GM23248 (cell line): ENCODE measurements around the gene RAB8B. TPM values are rescaled to one million over a fixed set of nuclear protein-coding genes. Genes with fewer than 3 reads are reported as not detected.
A peak's percentile ranks its signal among the peaks of the same experiment; 100 is the strongest.

Experiments used
- DNase-seq: peaks from one replicate; pipeline ENCODE4 v3.0.0-alpha.2; 2015
- H2AFZ ChIP-seq: fragments of 200-600 bp; sonication (generic); 2 replicates; pipeline ENCODE4 v1.6.1; 2016; ENCODE audit warnings: antibody characterized with exemption
- H3F3A ChIP-seq: fragments of 200-600 bp; sonication (generic); 2 replicates; pipeline ENCODE4 v1.6.1; 2016; ENCODE audit warnings: mild to moderate bottlenecking, antibody characterized with exemption, mixed run types; ENCODE audit not compliant: insufficient read depth
- H3K27ac ChIP-seq: fragments of 200-600 bp; sonication (generic); 2 replicates; pipeline ENCODE4 v1.5.1; 2016; ENCODE audit warnings: mild to moderate bottlenecking
- H3K27me3 ChIP-seq: fragments of 200-600 bp; sonication (generic); replicated peaks from 2 replicates; pipeline ENCODE4 v1.6.1; 2016; ENCODE audit warnings: mild to moderate bottlenecking; ENCODE audit not compliant: insufficient read depth
- H3K36me3 ChIP-seq: fragments of 200-600 bp; sonication (generic); 2 replicates; pipeline ENCODE4 v1.6.1; 2016; ENCODE audit warnings: low read depth, mild to moderate bottlenecking
- H3K4me1 ChIP-seq: fragments of 200-600 bp; sonication (generic); 2 replicates; pipeline ENCODE4 v1.6.1; 2016; ENCODE audit warnings: mild to moderate bottlenecking; ENCODE audit not compliant: insufficient read depth
- H3K4me2 ChIP-seq: fragments of 200-600 bp; sonication (generic); one replicate; pipeline ENCODE4 v1.6.1; 2016; ENCODE audit warnings: mild to moderate bottlenecking; ENCODE audit not compliant: unreplicated experiment
- H3K4me3 ChIP-seq: fragments of 200-600 bp; sonication (generic); 2 replicates; pipeline ENCODE4 v1.5.1; 2016; ENCODE audit warnings: mild to moderate bottlenecking
- H3K79me2 ChIP-seq: fragments of 200-600 bp; sonication (generic); 2 replicates; pipeline ENCODE4 v1.6.1; 2016; ENCODE audit warnings: mild to moderate bottlenecking; ENCODE audit not compliant: insufficient read depth
- H3K9ac ChIP-seq: fragments of 200-600 bp; sonication (generic); 2 replicates; pipeline ENCODE4 v1.6.1; 2016; ENCODE audit warnings: mild to moderate bottlenecking
- H3K9me2 ChIP-seq: fragments of 200-600 bp; sonication (generic); 2 replicates; pipeline ENCODE4 v1.6.1; 2016; ENCODE audit warnings: mixed run types, mild to moderate bottlenecking, moderate library complexity; ENCODE audit not compliant: insufficient read depth
- H3K9me3 ChIP-seq: fragments of 200-600 bp; sonication (generic); one replicate; pipeline ENCODE4 v1.6.1; 2017; ENCODE audit warnings: low read depth
- H4K20me1 ChIP-seq: fragments of 200-600 bp; sonication (generic); 2 replicates; pipeline ENCODE4 v1.6.0; 2016; ENCODE audit not compliant: insufficient read depth
- EZH2 ChIP-seq: fragments of 200-600 bp; sonication (generic); IDR thresholded peaks from 2 replicates; pipeline ENCODE4 v1.6.1; 2018; ENCODE audit warnings: antibody characterized with exemption, mild to moderate bottlenecking; ENCODE audit not compliant: insufficient read depth, poor library complexity, severe bottlenecking
- EZH2phosphoT487 ChIP-seq: fragments of 200-600 bp; sonication (generic); IDR thresholded peaks from 2 replicates; pipeline ENCODE4 v1.6.1; 2018; ENCODE audit warnings: antibody characterized with exemption, moderate library complexity, mild to moderate bottlenecking, low read depth; ENCODE audit not compliant: insufficient read depth
- WGBS, 2 experiments: methylation state at CpG; one replicate each; pipeline ENCODE4 v1.1.6; 2015 to 2017; ENCODE audit warnings: low lambda C conversion rate in 2 of 2, low coverage in 1 of 2; ENCODE audit errors: missing lambda C conversion rate in 2 of 2; 5-methylcytosine and 5-hydroxymethylcytosine counted together
- in situ Hi-C: fragments of 300-500 bp; cut with MboI; formaldehyde crosslinking; loops from 2 replicates; pipeline ENCODE4 v1.15.0; 2020
- polyA plus RNA-seq: library from polyadenylated mRNA; unstranded; fragments of >200 nt; fragmentation: Nextera tagmentation; extraction: Ambion mirVana; gene quantifications from 2 replicates; pipeline ENCODE4 v1.2.1, GENCODE V29; 2016
- total RNA-seq: library from RNA; depleted of rRNA; stranded (reverse); fragments of >200 nt; shearing (Covaris generic); gene quantifications from 2 replicates; pipeline ENCODE4 v1.2.3, GENCODE V29; 2014

The RAB8B gene
- total and polyA plus RNA-seq, 2 experiments from 2014 or later = 43.6 to 54.3 TPM

- Histone ChIP-seq H3K27ac (no peak overlapping the region), H3F3A (peaks cover 28% of the 10 kb centered on the region), H3K79me2 (no peaks in the 10 kb centered on the region), H3K27me3 (no peaks in the 10 kb centered on the region), H3K9me3 (no peaks in the 10 kb centered on the region), H3K9me2 (no peaks in the 10 kb centered on the region), H2AFZ (no peak overlapping the region), H3K4me3 (no peak overlapping the region), H4K20me1 (no peaks in the 10 kb centered on the region), H3K4me1 (peaks cover 25% of the 10 kb centered on the region), H3K9ac (no peak overlapping the region), H3K4me2 (no peak overlapping the region), H3K36me3 (no peaks in the 10 kb centered on the region)
- in situ Hi-C loops = no loop called here
- DNase-seq = peak; percentile 38
- no peak for TF ChIP-seq EZH2phosphoT487
- no peak for TF ChIP-seq EZH2
- WGBS, 2 experiments = 92 to 95% methylated on average over 2 of the region's 2 CpGs
These were observed 7.8 kb upstream of the RAB8B start for GRCh38 chr15:63181648-63182047.

GRCh38 chr15:63185206-63185605 lies 4.2 kb upstream of the RAB8B start:
- Histone ChIP-seq H3K9ac (no peak overlapping the region), H3K9me3 (no peaks in the 10 kb centered on the region), H4K20me1 (no peaks in the 10 kb centered on the region), H3K4me1 (peaks cover 22% of the 10 kb centered on the region), H3K9me2 (no peaks in the 10 kb centered on the region), H3K36me3 (no peaks in the 10 kb centered on the region), H3F3A (peaks cover 27% of the 10 kb centered on the region), H2AFZ (no peak overlapping the region), H3K27me3 (no peaks in the 10 kb centered on the region), H3K4me3 (no peak overlapping the region), H3K27ac (no peak overlapping the region), H3K4me2 (no peak overlapping the region), H3K79me2 (peaks cover 8% of the 10 kb centered on the region)
- 64 to 73% methylated on average over 2 of the region's 2 CpGs for WGBS, 2 experiments
- TF ChIP-seq EZH2 (no peak), EZH2phosphoT487 (no peak)
- in situ Hi-C loops = no loop called here
- DNase-seq = no peak

- in situ Hi-C loops = no loop called here
- 33 to 45% methylated on average over 2 of the region's 2 CpGs for WGBS, 2 experiments
- H3K79me2 ChIP-seq = peaks cover 16% of the 10 kb centered on the region
- no peaks in the 10 kb centered on the region for H3K27me3 ChIP-seq
- H3K9me2 ChIP-seq = no peaks in the 10 kb centered on the region
- peak overlapping the region; percentile 37 for H3K27ac ChIP-seq
- H3K9me3 ChIP-seq = no peaks in the 10 kb centered on the region
- peaks cover 26% of the 10 kb centered on the region for H3K4me1 ChIP-seq
- TF ChIP-seq EZH2phosphoT487 (no peak), EZH2 (no peak)
- H3K4me2 ChIP-seq = peak overlapping the region; percentile 1
- H2AFZ ChIP-seq = peak overlapping the region; percentile 57
- H3K4me3 ChIP-seq = no peak overlapping the region
- no peaks in the 10 kb centered on the region for H4K20me1 ChIP-seq
- no peak overlapping the region for H3K9ac ChIP-seq
- no peaks in the 10 kb centered on the region for H3K36me3 ChIP-seq
- H3F3A ChIP-seq = peaks cover 35% of the 10 kb centered on the region
- DNase-seq = peak; percentile 78
These were observed 3.3 kb upstream of the RAB8B start for GRCh38 chr15:63186065-63186464.

- Histone ChIP-seq H3K4me2 (no peak overlapping the region), H3K27ac (no peak overlapping the region), H3K9ac (no peak overlapping the region), H3K4me3 (no peak overlapping the region), H3K4me1 (peaks cover 36% of the 10 kb centered on the region), H4K20me1 (no peaks in the 10 kb centered on the region), H3F3A (peaks cover 43% of the 10 kb centered on the region), H2AFZ (0 out of 2 replicates have a peak overlapping the region, but pooled peaks have one; percentile 99), H3K79me2 (peaks cover 33% of the 10 kb centered on the region), H3K9me2 (no peaks in the 10 kb centered on the region), H3K27me3 (no peaks in the 10 kb centered on the region), H3K9me3 (no peaks in the 10 kb centered on the region), H3K36me3 (no peaks in the 10 kb centered on the region)
- no peak for TF ChIP-seq EZH2
- TF ChIP-seq EZH2phosphoT487 = no peak
- 67 to 68% methylated on average over 5 of the region's 5 CpGs for WGBS, 2 experiments
- in situ Hi-C loops = no loop called here
- DNase-seq = no peak
These were observed 1.7 kb upstream of the RAB8B start for GRCh38 chr15:63187589-63188226.
